C1 segment of cervical spinal cord (tissue), 14 donors: Measurements from ENCODE around the gene C19orf44.

Experiments
- DNase-seq, 14 donors: peaks; one replicate each; lab custom pipeline; 2025; lab: John Stamatoyannopoulos, UW

C19orf44 gene

DNA sequence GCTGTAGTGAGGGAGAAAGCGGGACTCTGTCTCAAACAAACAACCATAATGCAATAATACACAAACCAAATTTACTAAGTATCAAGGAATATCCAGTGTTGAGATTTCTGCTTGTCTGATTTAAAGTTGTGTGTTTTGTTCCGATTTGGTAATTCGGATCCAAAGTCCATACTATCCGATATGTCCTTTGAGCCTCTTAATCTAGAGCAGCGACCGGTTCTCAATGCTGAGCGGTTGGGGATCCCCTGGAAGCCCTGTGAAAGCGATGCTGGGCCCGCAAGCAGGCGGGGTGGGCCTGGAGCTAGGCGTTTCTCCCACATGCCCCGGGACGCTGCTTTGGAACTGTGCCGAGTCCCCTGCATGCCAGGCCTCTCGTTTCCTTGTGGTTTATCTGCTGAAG, 20.2 kb downstream of the C19orf44 start:
- no peak for DNase-seq

DNA sequence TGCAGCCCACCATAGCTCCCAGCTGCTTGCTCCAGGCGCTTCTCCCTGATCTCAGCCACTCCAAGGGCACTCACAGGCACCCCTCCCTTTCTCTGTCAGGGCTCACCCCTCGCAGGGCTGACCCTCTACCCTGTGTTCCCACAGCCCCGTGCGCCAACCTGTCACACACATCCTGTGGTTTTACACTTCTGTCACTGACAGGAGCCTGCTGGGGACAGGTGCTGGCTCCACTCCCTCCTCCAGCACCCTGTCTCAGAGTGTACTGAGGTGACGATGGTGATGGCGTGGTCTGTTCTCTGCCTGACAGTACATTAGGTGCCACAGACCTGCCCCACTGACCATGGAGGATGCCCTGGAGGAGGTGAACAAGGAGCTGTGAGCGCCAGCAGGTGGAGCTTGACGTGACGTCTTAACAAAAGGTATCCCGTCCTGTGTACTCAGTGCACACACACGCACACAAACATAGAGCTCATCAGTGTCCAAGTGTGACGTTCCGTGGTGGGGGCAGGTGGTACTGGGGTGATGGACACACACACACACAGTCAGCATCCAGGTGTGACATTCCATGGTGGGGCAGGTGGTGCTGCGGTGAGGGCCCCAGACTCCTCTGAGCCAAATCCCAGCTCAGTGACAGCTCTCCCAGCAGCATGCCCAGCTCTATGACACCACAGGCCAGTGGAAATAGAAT, 20.9 kb downstream of the C19orf44 start:
- DNase-seq: no peak

DNA sequence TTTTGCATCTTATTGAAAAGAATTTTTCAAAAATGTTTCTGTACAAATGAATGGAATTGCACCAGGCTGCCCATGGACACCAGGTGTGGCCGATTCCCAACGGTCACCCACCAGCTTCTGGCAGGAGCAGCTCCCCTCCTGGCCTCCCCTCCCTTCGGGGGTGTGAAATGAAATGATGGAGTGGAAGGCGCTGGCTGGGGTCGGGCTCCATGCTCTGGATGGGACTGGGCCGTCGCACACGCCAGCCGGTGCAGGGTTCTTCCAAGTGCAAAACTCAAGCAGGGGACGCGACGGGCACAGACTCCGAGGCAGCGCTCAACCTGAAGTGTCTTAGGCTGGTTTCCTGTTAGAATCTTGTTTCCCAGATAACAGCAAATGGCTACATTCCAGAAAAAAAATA, 21.9 kb downstream of the C19orf44 start:
- DNase-seq: no peak

GRCh38 chr19:16518483-16519229, 22.5 kb downstream of the C19orf44 start:
- DNase-seq: peak in 1 of 14 donors; percentile 0

- DNase-seq: no peak
These were observed 23.1 kb downstream of the C19orf44 start for GRCh38 chr19:16519230-16519687.

GRCh38 chr19:16520074-16520973, 24.1 kb downstream of the C19orf44 start:
- no peak for DNase-seq

- no peak for DNase-seq
These were observed 24.9 kb downstream of the C19orf44 start for GRCh38 chr19:16520986-16521624.

- DNase-seq: no peak
These were observed 25.6 kb downstream of the C19orf44 start for GRCh38 chr19:16521715-16522289.

DNA sequence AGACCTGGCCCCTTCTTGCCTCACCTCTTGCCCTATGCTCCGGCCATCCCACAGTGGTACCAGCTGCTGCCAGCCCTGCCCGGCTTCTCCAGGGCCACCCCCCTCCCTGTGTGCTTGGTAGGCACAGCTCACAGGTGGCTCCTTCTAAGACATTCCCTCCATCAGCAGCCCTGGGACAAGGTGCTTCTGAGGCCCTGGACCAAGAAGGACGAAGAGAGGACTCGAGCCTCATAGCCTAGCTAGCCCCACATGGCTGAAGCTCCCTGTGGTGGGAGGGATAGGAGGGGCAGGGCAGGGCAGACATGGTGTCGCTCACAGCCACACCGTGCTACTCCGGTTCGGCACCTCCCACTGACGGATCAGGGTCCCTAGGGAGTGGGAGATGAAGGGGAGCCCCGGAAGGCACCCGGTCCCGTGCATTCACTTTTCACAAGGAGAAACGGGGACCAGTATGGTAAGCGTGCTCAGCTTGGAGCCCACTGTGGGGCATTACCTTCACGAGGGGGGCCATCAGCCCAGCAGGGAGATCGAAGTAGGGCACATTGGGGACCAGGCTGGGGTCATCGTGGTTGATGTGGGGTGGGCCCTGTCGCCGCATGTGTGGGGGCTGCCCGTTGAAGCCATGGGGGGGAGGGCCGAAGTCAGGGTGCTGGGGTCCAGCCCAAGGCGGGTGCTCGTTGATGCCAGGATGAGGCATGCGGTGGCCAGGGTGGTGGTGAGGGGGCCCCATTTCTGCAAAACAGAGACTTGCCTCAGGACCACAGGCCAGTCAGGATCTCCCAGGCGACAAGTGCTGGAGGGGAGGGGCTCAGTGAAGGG, 26.6 kb downstream of the C19orf44 start:
- DNase-seq: no peak

GRCh38 chr19:16524991-16525734, 29.0 kb downstream of the C19orf44 start:
- DNase-seq: no peak

DNA sequence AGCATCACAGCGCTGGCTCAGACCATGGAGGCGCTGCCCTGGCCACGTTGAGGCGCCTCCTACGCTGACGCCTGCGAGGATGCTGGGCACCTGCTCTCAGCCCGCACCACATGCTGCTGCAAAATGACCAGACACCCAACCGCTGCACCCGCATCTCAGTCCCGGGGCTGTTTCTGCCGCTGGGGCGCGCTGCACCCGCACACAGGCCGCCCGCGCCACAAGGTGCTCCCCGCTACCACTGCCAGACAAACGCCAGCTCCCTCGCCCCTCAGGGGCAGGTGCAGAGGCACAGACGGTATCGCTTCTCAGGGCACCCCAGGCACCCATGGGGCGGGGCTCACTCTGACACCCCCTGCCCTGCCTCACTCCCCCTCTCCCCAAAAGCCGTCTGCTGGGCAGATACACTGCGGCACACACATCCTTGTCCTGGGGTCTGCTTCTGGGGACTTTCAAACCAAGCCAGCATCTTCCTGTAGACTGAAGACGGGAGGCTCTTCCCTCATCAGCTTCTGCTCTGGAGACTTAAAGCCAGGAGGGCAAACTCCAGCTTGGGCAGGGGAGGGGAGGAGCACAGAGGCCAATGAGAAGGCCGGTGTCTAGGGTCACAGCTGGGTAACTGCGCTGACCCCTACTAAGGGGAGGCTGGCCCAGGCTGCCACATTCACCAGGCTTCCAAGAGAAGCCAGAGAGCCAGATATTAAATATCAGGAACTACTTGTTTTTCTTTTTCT, 29.7 kb downstream of the C19orf44 start:
- no peak for DNase-seq

- DNase-seq: no peak
These were observed 31.2 kb downstream of the C19orf44 start for GRCh38 chr19:16527334-16527935.

GRCh38 chr19:16527971-16528521, 31.9 kb downstream of the C19orf44 start:
- DNase-seq: no peak

- DNase-seq: no peak
These were observed 33.4 kb downstream of the C19orf44 start for GRCh38 chr19:16529466-16530144.

DNA sequence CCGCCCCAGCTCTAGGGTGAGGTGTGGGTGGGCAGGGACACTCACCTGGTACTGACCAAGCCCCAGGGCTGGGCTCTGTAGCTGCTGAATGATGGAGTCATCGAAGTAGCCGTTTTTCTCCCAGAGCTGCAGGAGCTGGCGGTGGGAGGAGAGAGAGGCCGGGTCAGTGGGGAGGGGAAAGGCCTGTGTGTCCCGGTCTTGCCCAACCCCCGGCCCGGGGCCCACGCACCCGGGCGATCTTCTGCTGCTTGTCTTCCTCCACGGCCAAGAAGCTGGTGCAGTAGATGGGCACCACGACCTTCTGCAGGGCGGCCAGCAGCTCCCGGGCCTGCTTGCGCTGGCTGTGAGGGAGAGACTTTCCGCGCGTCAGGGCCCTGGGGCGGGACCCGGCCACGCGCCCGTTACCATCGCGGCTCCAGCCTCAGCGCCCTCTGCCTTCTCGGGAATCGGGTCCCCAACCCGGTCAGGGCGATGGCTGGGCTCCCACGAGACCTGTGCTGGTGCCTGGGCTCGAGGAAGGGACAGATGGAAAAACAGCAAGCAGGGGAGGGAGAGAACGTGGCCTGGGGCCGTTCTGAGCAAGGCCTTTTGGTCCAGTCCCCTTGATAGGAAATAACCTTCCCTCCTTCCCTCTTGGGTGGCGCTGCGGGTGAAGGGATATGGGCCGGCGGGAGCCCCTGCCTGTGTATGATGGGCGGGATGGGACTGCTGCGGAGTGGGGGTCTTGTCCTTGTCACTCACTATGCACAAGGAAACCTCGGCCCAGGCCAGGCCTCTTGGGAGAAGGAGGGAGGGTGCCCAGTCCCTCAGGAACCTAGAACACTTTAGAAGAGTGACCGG, 34.6 kb downstream of the C19orf44 start:
- DNase-seq: no peak

GRCh38 chr19:16531380-16531669, 35.1 kb downstream of the C19orf44 start:
- no peak for DNase-seq
